PC-3 (cell line): ENCODE measurements around the gene DDI2. TPM values are rescaled to one million over a fixed set of nuclear protein-coding genes. Genes with fewer than 3 reads are reported as not detected.

Experiments
- ATAC-seq: fragments of 200-7000 bp; cut with Tn5 transposase; 2 replicates; pipeline ENCODE4 v1.9.1; 2020; ENCODE audit warnings: mild to moderate bottlenecking, moderate library complexity
- BruUV-seq: library from RNA; stranded (reverse); fragments of 400-500 nt; replicated peaks from 2 replicates; lab custom pipeline; 2021; lab: Mats Ljungman, UMichigan
- CTCF ChIA-PET: fragments of 300-600 bp; sonication (Branson Sonifier 250); formaldehyde crosslinking; loops from one replicate; lab custom pipeline; 2022; ENCODE audit warnings: antibody characterized with exemption; lab: Charles Lee
- POLR2A ChIA-PET: fragments of 300-600 bp; sonication (Branson Sonifier 250); formaldehyde crosslinking; loops from one replicate; lab custom pipeline; 2022; ENCODE audit warnings: antibody characterized with exemption; ENCODE audit not compliant: unreplicated experiment; lab: Charles Lee
- DNase-seq: peaks from one replicate; pipeline ENCODE4 v3.0.0-alpha.2; 2015
- H2AFZ ChIP-seq: fragments of 300-600 bp; sonication (generic); 2 replicates; pipeline ENCODE4 v1.6.0; 2016; ENCODE audit warnings: antibody characterized with exemption, low read length
- H3F3A ChIP-seq: fragments of 300-600 bp; sonication (generic); one replicate; pipeline ENCODE4 v1.6.0; 2017; ENCODE audit warnings: antibody characterized with exemption, low read length, control low read depth, mild to moderate bottlenecking; ENCODE audit not compliant: unreplicated experiment
- H3K27ac ChIP-seq: fragments of 300-600 bp; sonication (generic); 2 replicates; pipeline ENCODE4 v1.5.1; 2016; ENCODE audit warnings: mild to moderate bottlenecking, low read length
- H3K27me3 ChIP-seq: fragments of 300-600 bp; sonication (generic); 2 replicates; pipeline ENCODE4 v1.6.1; 2016; ENCODE audit warnings: low read length, mixed read lengths
- H3K36me3 ChIP-seq: fragments of 300-600 bp; sonication (generic); 2 replicates; pipeline ENCODE4 v1.6.1; 2016; ENCODE audit warnings: low read depth, mixed run types, low read length, mixed read lengths
- H3K4me1 ChIP-seq: fragments of 300-600 bp; sonication (generic); 2 replicates; pipeline ENCODE4 v1.5.1; 2016; ENCODE audit warnings: low read length; ENCODE audit not compliant: insufficient read depth
- H3K4me2 ChIP-seq: fragments of 300-600 bp; sonication (generic); 2 replicates; pipeline ENCODE4 v1.6.0; 2016; ENCODE audit warnings: low read length
- H3K4me3 ChIP-seq: fragments of 300-600 bp; sonication (generic); 2 replicates; pipeline ENCODE4 v1.5.1; 2016; ENCODE audit warnings: mild to moderate bottlenecking, low read length, mixed read lengths
- H3K79me2 ChIP-seq: fragments of 300-600 bp; sonication (generic); 2 replicates; pipeline ENCODE4 v1.6.1; 2017; ENCODE audit warnings: low read length, mixed read lengths
- H3K9ac ChIP-seq: fragments of 300-600 bp; sonication (generic); 2 replicates; pipeline ENCODE4 v1.6.0; 2016; ENCODE audit warnings: mild to moderate bottlenecking, low read length
- H3K9me2 ChIP-seq: fragments of 300-600 bp; sonication (generic); replicated peaks from 2 replicates; pipeline ENCODE4 v1.6.1; 2016; ENCODE audit warnings: mixed run types, low read length, mixed read lengths
- H3K9me3 ChIP-seq: fragments of 300-600 bp; sonication (generic); 2 replicates; pipeline ENCODE4 v1.6.1; 2016; ENCODE audit warnings: low read length, mixed read lengths
- H4K20me1 ChIP-seq: fragments of 300-600 bp; sonication (generic); 2 replicates; pipeline ENCODE4 v1.6.1; 2016; ENCODE audit warnings: low read length, mixed read lengths
- EZH2 ChIP-seq: fragments of 300-600 bp; sonication (generic); IDR thresholded peaks from one replicate; pipeline ENCODE4 v1.6.1; 2017; ENCODE audit warnings: antibody characterized with exemption, mild to moderate bottlenecking, low read length; ENCODE audit not compliant: unreplicated experiment
- EZH2phosphoT487 ChIP-seq: fragments of 300-600 bp; sonication (generic); IDR thresholded peaks from 2 replicates; pipeline ENCODE4 v1.6.1; 2018; ENCODE audit warnings: mild to moderate bottlenecking, antibody characterized with exemption, low read length, borderline replicate concordance
- intact Hi-C: fragments of 100-400 bp; cut with micrococcal nuclease; formaldehyde crosslinking; loops from 2 replicates; pipeline ENCODE4 v1.9.0; 2023
- total RNA-seq: library from RNA; depleted of rRNA; stranded (reverse); fragments of >200 nt; gene quantifications from 2 replicates; pipeline ENCODE4 v1.2.3, GENCODE V29; 2014
- TF ChIP-seq, protein P1 (sequence below): fragments of 300-600 bp; sonication (generic); conservative IDR thresholded peaks from 2 replicates; pipeline ENCODE4 v1.5.1; 2017; ENCODE audit warnings: antibody characterized with exemption, low read depth, mild to moderate bottlenecking, low read length

DDI2 gene
- total RNA-seq, 1 experiment from 2014 or later: 15.0 TPM

GRCh38 chr1:15700508-15700907 is 83.2 kb downstream of the DDI2 start:
- Histone ChIP-seq H3K4me1 (no peaks in the 10 kb centered on the region), H3K9me3 (no peaks in the 10 kb centered on the region), H3K36me3 (no peaks in the 10 kb centered on the region), H3K9me2 (no peaks in the 10 kb centered on the region), H3F3A (no peaks in the 10 kb centered on the region), H2AFZ (no peak overlapping the region), H3K79me2 (peaks cover 14% of the 10 kb centered on the region; the same call in 1 of the 2 replicates), H3K27ac (no peak overlapping the region), H3K4me2 (no peak overlapping the region), H3K9ac (no peak overlapping the region), H4K20me1 (no peaks in the 10 kb centered on the region), H3K27me3 (no peaks in the 10 kb centered on the region), H3K4me3 (no peak overlapping the region)
- ATAC-seq (no peak), DNase-seq (no peak)
- POLR2A ChIA-PET: interaction anchor here (0.7 kb wide), 1 partner anchor 29 kb away, joined by 3 read pairs; no protein-coding TSS in a partner anchor
- intact Hi-C loops: no loop called here
- CTCF ChIA-PET: interaction anchor here (0.6 kb wide), 1 partner anchor 382 kb away, joined by 3 read pairs; no protein-coding TSS in a partner anchor
- no TSS peak for BruUV-seq
- TF ChIP-seq EZH2phosphoT487 (no peak), EZH2 (no peak)
- TF ChIP-seq, protein P1, sequence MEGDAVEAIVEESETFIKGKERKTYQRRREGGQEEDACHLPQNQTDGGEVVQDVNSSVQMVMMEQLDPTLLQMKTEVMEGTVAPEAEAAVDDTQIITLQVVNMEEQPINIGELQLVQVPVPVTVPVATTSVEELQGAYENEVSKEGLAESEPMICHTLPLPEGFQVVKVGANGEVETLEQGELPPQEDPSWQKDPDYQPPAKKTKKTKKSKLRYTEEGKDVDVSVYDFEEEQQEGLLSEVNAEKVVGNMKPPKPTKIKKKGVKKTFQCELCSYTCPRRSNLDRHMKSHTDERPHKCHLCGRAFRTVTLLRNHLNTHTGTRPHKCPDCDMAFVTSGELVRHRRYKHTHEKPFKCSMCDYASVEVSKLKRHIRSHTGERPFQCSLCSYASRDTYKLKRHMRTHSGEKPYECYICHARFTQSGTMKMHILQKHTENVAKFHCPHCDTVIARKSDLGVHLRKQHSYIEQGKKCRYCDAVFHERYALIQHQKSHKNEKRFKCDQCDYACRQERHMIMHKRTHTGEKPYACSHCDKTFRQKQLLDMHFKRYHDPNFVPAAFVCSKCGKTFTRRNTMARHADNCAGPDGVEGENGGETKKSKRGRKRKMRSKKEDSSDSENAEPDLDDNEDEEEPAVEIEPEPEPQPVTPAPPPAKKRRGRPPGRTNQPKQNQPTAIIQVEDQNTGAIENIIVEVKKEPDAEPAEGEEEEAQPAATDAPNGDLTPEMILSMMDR: no peak

- Histone ChIP-seq H3K9me2 (no peaks in the 10 kb centered on the region), H3K79me2 (peaks cover 12% of the 10 kb centered on the region; the same call in 1 of the 2 replicates)
These were observed 84.5 kb downstream of the DDI2 start for GRCh38 chr1:15701784-15702183.

More at GRCh38 chr1:15701784-15702183, 84.5 kb downstream of the DDI2 start:
- no peaks in the 10 kb centered on the region for H3K36me3 ChIP-seq
- H3K27ac ChIP-seq: no peak overlapping the region
- no peaks in the 10 kb centered on the region for H3F3A ChIP-seq
- H2AFZ ChIP-seq: no peak overlapping the region
- TF ChIP-seq EZH2 (no peak), EZH2phosphoT487 (no peak)
- TF ChIP-seq, protein P1: no peak
- H4K20me1 ChIP-seq: no peaks in the 10 kb centered on the region
- no peaks in the 10 kb centered on the region for H3K9me3 ChIP-seq
- ChIA-PET POLR2A (no interaction called here), CTCF (no interaction called here)
- intact Hi-C loops: no loop called here
- BruUV-seq: no TSS peak
- no peak overlapping the region for H3K4me3 ChIP-seq
- H3K9ac ChIP-seq: no peak overlapping the region
- H3K4me2 ChIP-seq: no peak overlapping the region
- H3K27me3 ChIP-seq: no peaks in the 10 kb centered on the region
- ATAC-seq (no peak), DNase-seq (no peak)
- H3K4me1 ChIP-seq: no peaks in the 10 kb centered on the region
